ENCODE results near the gene SFPQ.

SFPQ gene

DNA sequence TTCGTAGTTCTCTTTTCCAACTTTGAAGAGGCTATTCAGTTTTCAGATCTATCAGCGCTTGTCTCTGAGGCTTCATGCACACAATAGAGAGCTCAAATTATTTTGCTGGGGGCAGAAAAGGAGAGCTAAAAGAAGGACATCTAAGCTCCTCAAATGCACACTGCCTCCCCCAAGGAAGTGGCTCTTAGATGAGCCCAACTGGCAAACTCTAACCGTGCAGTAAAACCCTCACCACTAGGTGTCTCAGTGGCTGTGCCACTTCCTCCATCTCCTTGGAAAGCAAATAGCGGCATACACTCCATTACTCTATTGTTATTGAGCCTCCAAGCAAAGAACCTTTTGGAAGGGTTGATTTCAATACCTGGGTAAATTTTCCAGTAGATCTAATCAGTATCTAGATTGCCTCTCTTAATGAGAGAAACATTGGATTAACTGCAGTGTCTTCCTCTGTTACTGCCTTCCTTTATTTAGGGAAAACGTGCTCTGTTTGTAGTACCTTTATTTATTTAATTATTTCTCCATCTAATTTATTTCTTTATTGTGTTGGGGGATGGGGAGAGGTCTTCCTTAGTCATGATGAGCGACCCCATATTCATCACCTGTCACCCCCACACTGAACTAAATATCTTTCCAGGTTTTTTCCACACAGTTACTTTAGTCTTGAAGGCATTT lies 9.2 kb upstream of the SFPQ start:
- Histone ChIP-seq H2AK5ac (ENCODE audit: low read length) (no peak overlapping the region), H3K4me1 (ENCODE audit: control insufficient read depth in 1 of 2, insufficient read depth in 2 of 2, low read length in 2 of 2) (no peaks in the 10 kb centered on the region), H3K27ac (ENCODE audit: low read depth, low read length) (no peak overlapping the region), H4K12ac (ENCODE audit: low read depth, low read length) (no peak overlapping the region), H3K14ac (ENCODE audit: low read length) (no peak overlapping the region), H2AFZ (ENCODE audit: insufficient read depth, low read length, poor library complexity) (no peak overlapping the region), H3K9me3 (ENCODE audit: insufficient read depth, low read depth, low read length) (no peaks in the 10 kb centered on the region), H3K4me3 (ENCODE audit: low read depth, low read length) (no peak overlapping the region), H3K27me3 (ENCODE audit: insufficient read depth, low read length) (no peaks in the 10 kb centered on the region), H2BK5ac (ENCODE audit: low read depth, low read length, poor library complexity) (no peak overlapping the region), H3K9ac (ENCODE audit: low read length) (no peak overlapping the region), H4K91ac (ENCODE audit: low read depth, low read length) (no peak overlapping the region), H3K4me2 (ENCODE audit: low read length) (no peak overlapping the region), H3K36me3 (ENCODE audit: control insufficient read depth in 1 of 2, insufficient read depth in 2 of 2, low read length in 2 of 2) (no peaks in the 10 kb centered on the region), H3K79me2 (ENCODE audit: control insufficient read depth, insufficient read depth, low read length, poor library complexity) (no peaks in the 10 kb centered on the region), H2BK120ac (ENCODE audit: insufficient read depth, low read length, poor library complexity) (no peak overlapping the region), H4K8ac (ENCODE audit: low read depth, low read length) (no peak overlapping the region), H3K23ac (ENCODE audit: low read length) (no peak overlapping the region), H3K18ac (ENCODE audit: low read length) (no peak overlapping the region), H3K79me1 (ENCODE audit: low read length) (no peaks in the 10 kb centered on the region), H2BK12ac (ENCODE audit: low read length) (no peak overlapping the region), H3K4ac (ENCODE audit: low read depth, low read length) (no peak overlapping the region)
- no CpG with 5 or more reads among the region's 6 CpGs for WGBS (ENCODE audit: extremely low coverage, insufficient coverage, insufficient read length)
- DNase-seq: peak; percentile 63 to 86

DNA sequence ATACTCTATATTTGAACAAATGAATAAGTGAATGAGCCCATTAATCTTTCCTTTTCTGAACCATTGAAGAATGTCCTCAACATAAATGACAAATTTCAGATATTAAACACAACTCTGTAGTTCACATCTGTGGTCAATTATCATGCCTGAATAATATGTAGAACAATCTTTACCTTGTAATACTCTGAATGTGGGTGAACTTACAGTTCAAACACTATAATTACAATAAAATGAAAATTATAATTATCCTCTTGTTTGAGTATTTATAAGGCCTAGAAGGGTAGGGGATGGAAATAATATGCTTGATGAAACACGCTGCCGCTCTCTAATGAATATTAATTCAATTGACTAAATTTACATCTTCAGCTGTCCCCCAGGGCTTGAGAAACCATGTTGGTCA lies 8.7 kb upstream of the SFPQ start:
- Histone ChIP-seq H4K8ac (ENCODE audit: low read depth, low read length) (no peak overlapping the region), H2AK5ac (ENCODE audit: low read length) (no peak overlapping the region), H4K12ac (ENCODE audit: low read depth, low read length) (no peak overlapping the region), H3K4me1 (ENCODE audit: control insufficient read depth in 1 of 2, insufficient read depth in 2 of 2, low read length in 2 of 2) (no peaks in the 10 kb centered on the region), H3K27me3 (ENCODE audit: insufficient read depth, low read length) (no peaks in the 10 kb centered on the region), H3K9me3 (ENCODE audit: insufficient read depth, low read depth, low read length) (no peaks in the 10 kb centered on the region), H3K18ac (ENCODE audit: low read length) (no peak overlapping the region), H3K36me3 (ENCODE audit: control insufficient read depth in 1 of 2, insufficient read depth in 2 of 2, low read length in 2 of 2) (no peaks in the 10 kb centered on the region), H2BK5ac (ENCODE audit: low read depth, low read length, poor library complexity) (no peak overlapping the region), H3K4me3 (ENCODE audit: low read depth, low read length) (no peak overlapping the region), H3K79me2 (ENCODE audit: control insufficient read depth, insufficient read depth, low read length, poor library complexity) (no peaks in the 10 kb centered on the region), H2BK120ac (ENCODE audit: insufficient read depth, low read length, poor library complexity) (no peak overlapping the region), H3K27ac (ENCODE audit: low read depth, low read length) (no peak overlapping the region), H3K23ac (ENCODE audit: low read length) (no peak overlapping the region), H3K14ac (ENCODE audit: low read length) (no peak overlapping the region), H3K4ac (ENCODE audit: low read depth, low read length) (no peak overlapping the region), H2AFZ (ENCODE audit: insufficient read depth, low read length, poor library complexity) (no peak overlapping the region), H3K4me2 (ENCODE audit: low read length) (no peak overlapping the region), H2BK12ac (ENCODE audit: low read length) (no peak overlapping the region), H4K91ac (ENCODE audit: low read depth, low read length) (no peak overlapping the region), H3K9ac (ENCODE audit: low read length) (no peak overlapping the region), H3K79me1 (ENCODE audit: low read length) (no peaks in the 10 kb centered on the region)
- no peak for DNase-seq
- no CpG with 5 or more reads among the region's 2 CpGs for WGBS (ENCODE audit: extremely low coverage, insufficient coverage, insufficient read length)

DNA sequence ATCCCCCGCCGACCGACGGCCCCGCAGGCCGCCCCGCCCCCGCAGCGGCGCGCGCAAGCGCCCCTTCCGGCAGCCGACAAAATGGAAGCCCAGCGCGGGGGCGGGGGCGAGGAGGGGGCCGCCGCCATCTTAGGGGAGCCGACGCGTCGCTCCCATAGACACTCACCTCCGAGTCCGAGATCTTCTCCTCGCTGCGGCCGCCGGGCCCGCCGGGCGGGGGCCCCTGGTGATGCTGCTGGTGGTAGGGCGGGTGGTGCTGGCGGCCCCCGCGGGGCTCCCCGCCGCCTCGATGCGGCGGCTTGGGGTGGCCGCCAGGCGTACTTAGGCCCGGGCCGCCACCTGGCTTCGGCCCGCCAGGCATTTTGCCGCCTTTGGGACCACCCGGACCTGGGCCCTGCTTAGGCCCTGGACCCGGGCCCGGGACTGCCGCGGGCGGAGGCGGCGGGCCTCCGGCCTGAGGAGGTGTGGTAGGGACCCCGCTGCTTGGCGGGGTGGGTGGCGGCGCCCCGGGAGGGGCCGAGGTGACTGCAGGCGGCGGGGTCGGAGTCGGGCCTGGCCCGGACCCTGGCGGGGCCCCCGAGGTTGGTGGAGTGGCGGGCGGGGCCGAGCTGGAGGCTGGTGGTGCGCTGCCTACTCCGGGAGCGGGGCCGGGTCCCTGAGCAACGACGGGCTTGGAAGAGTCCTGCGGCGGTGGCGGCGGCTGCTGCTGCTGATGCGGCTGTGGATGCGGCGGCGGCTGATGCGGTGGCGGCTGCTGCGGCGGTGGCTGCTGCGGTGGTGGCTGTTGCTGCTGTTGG lies 691 bp downstream of the SFPQ start:
- peak overlapping the region; percentile 96 for H3K27ac ChIP-seq (ENCODE audit: low read depth, low read length)
- H2BK5ac ChIP-seq (ENCODE audit: low read depth, low read length, poor library complexity): peak overlapping the region; percentile 59
- H3K4me1 ChIP-seq (ENCODE audit: control insufficient read depth in 1 of 2, insufficient read depth in 2 of 2, low read length in 2 of 2): peaks cover 2 to 10% of the 10 kb centered on the region in 2 experiments
- H3K9me3 ChIP-seq (ENCODE audit: insufficient read depth, low read depth, low read length): peaks cover 6% of the 10 kb centered on the region
- no peaks in the 10 kb centered on the region for H3K27me3 ChIP-seq (ENCODE audit: insufficient read depth, low read length)
- peaks cover 21% of the 10 kb centered on the region for H3K79me2 ChIP-seq (ENCODE audit: control insufficient read depth, insufficient read depth, low read length, poor library complexity)
- peak overlapping the region; percentile 98 for H4K8ac ChIP-seq (ENCODE audit: low read depth, low read length)
- peak overlapping the region; percentile 90 for H2BK120ac ChIP-seq (ENCODE audit: insufficient read depth, low read length, poor library complexity)
- H2AFZ ChIP-seq (ENCODE audit: insufficient read depth, low read length, poor library complexity): peak overlapping the region; percentile 7
- H4K91ac ChIP-seq (ENCODE audit: low read depth, low read length): peak overlapping the region; percentile 97
- peak; percentile 81 to 85 for DNase-seq
- H3K4ac ChIP-seq (ENCODE audit: low read depth, low read length): peak overlapping the region; percentile 97
- no peak overlapping the region for H3K23ac ChIP-seq (ENCODE audit: low read length)
- H2AK5ac ChIP-seq (ENCODE audit: low read length): peak overlapping the region; percentile 83
- H3K14ac ChIP-seq (ENCODE audit: low read length): peak overlapping the region; percentile 93
- peak overlapping the region; percentile 100 for H3K4me3 ChIP-seq (ENCODE audit: low read depth, low read length)
- peaks cover 9% of the 10 kb centered on the region for H3K79me1 ChIP-seq (ENCODE audit: low read length)
- peaks cover 18 to 35% of the 10 kb centered on the region in 2 experiments for H3K36me3 ChIP-seq (ENCODE audit: control insufficient read depth in 1 of 2, insufficient read depth in 2 of 2, low read length in 2 of 2)
- H4K12ac ChIP-seq (ENCODE audit: low read depth, low read length): peak overlapping the region; percentile 78
- H3K9ac ChIP-seq (ENCODE audit: low read length): peak overlapping the region; percentile 100
- H2BK12ac ChIP-seq (ENCODE audit: low read length): no peak overlapping the region
- WGBS (ENCODE audit: extremely low coverage, insufficient coverage, insufficient read length): no CpG with 5 or more reads among the region's 94 CpGs
- H3K4me2 ChIP-seq (ENCODE audit: low read length): peak overlapping the region; percentile 61
- H3K18ac ChIP-seq (ENCODE audit: low read length): peak overlapping the region; percentile 76

DNA sequence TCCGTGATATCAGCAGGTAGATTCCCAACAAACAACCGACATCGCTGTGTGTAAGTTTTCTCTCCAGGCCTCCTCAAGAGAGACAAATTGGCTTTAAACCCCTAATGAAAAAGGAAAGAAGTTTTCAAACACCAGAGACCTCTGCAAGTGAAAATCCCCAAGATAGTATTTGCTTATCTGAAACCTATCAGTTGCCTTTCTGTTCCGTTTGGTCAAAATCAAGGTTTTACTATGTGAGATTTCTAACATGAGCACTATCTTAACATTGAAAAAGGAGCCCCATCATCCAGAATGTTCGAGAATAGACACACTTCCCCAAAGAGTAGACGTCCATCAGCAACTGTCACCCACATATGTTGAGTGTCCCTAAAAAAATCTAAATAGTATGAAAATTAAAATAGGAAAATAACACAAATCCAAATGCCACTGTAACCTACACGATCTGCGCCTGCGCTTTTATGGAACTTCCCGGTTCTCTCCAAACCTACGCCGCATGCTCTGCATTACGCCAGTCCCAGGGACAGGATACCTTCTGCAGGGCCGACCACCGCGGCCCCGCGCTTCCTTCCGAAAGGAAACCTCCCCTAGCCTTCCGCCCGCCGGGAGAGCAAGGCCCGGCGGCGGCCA lies 1.4 kb downstream of the SFPQ start:
- no peak overlapping the region for H2AFZ ChIP-seq (ENCODE audit: insufficient read depth, low read length, poor library complexity)
- peaks cover 22 to 41% of the 10 kb centered on the region in 2 experiments for H3K36me3 ChIP-seq (ENCODE audit: control insufficient read depth in 1 of 2, insufficient read depth in 2 of 2, low read length in 2 of 2)
- no peak overlapping the region for H3K23ac ChIP-seq (ENCODE audit: low read length)

More for the DNA sequence above, 1.4 kb downstream of the SFPQ start:
- Histone ChIP-seq H3K9ac (ENCODE audit: low read length) (peak overlapping the region; percentile 84), H4K91ac (ENCODE audit: low read depth, low read length) (no peak overlapping the region), H3K4me2 (ENCODE audit: low read length) (peak overlapping the region; percentile 59), H3K18ac (ENCODE audit: low read length) (no peak overlapping the region), H3K4me1 (ENCODE audit: control insufficient read depth in 1 of 2, insufficient read depth in 2 of 2, low read length in 2 of 2) (peaks cover 2 to 10% of the 10 kb centered on the region in 2 experiments), H2BK120ac (ENCODE audit: insufficient read depth, low read length, poor library complexity) (no peak overlapping the region), H3K9me3 (ENCODE audit: insufficient read depth, low read depth, low read length) (peaks cover 6% of the 10 kb centered on the region), H3K14ac (ENCODE audit: low read length) (no peak overlapping the region), H4K12ac (ENCODE audit: low read depth, low read length) (no peak overlapping the region), H3K4me3 (ENCODE audit: low read depth, low read length) (peak overlapping the region; percentile 100), H4K8ac (ENCODE audit: low read depth, low read length) (no peak overlapping the region), H3K27me3 (ENCODE audit: insufficient read depth, low read length) (no peaks in the 10 kb centered on the region), H2AK5ac (ENCODE audit: low read length) (no peak overlapping the region), H3K79me1 (ENCODE audit: low read length) (peaks cover 9% of the 10 kb centered on the region), H3K79me2 (ENCODE audit: control insufficient read depth, insufficient read depth, low read length, poor library complexity) (peaks cover 23% of the 10 kb centered on the region), H2BK5ac (ENCODE audit: low read depth, low read length, poor library complexity) (no peak overlapping the region), H3K27ac (ENCODE audit: low read depth, low read length) (no peak overlapping the region), H2BK12ac (ENCODE audit: low read length) (no peak overlapping the region), H3K4ac (ENCODE audit: low read depth, low read length) (peak overlapping the region; percentile 99)
- peak in 1 of 2 donors; percentile 5 for DNase-seq
- no CpG with 5 or more reads among the region's 25 CpGs for WGBS (ENCODE audit: extremely low coverage, insufficient coverage, insufficient read length)

All from trophoblast cell (in vitro differentiated cells and primary cell).